Fibroblast of skin of back (primary cell): Measurements from ENCODE around the gene CHST14.

Source experiments
- DNase-seq: peaks from one replicate; pipeline ENCODE4 v3.0.0-alpha.2; 2013

The CHST14 gene

GRCh38 chr15:40493089-40493840 lies 22.5 kb downstream of the CHST14 start:
- DNase-seq: no peak

GRCh38 chr15:40495516-40495915 lies 24.7 kb downstream of the CHST14 start:
- DNase-seq: no peak

GRCh38 chr15:40498418-40498817 lies 27.6 kb downstream of the CHST14 start:
- peak; percentile 90 for DNase-seq

- peak; percentile 20 for DNase-seq
These were observed 28.1 kb downstream of the CHST14 start for GRCh38 chr15:40498891-40499290.

GRCh38 chr15:40499931-40500330 lies 29.1 kb downstream of the CHST14 start:
- DNase-seq: no peak

- peak; percentile 54 for DNase-seq
These were observed 30.0 kb downstream of the CHST14 start for GRCh38 chr15:40500568-40501330.

- no peak for DNase-seq
These were observed 30.7 kb downstream of the CHST14 start for GRCh38 chr15:40501487-40501886.

- peak; percentile 73 for DNase-seq
These were observed 36.3 kb downstream of the CHST14 start for GRCh38 chr15:40506964-40507571.

GRCh38 chr15:40508216-40508615 lies 37.4 kb downstream of the CHST14 start:
- no peak for DNase-seq

GRCh38 chr15:40510201-40510600 lies 39.4 kb downstream of the CHST14 start:
- DNase-seq: peak; percentile 14

- no peak for DNase-seq
These were observed 40.3 kb downstream of the CHST14 start for GRCh38 chr15:40511093-40511471.

GRCh38 chr15:40511472-40512133 lies 40.8 kb downstream of the CHST14 start:
- peak; percentile 30 for DNase-seq

GRCh38 chr15:40512440-40512839 lies 41.7 kb downstream of the CHST14 start:
- no peak for DNase-seq

GRCh38 chr15:40513609-40514008 lies 42.8 kb downstream of the CHST14 start:
- no peak for DNase-seq

- DNase-seq: no peak
These were observed 45.5 kb downstream of the CHST14 start for GRCh38 chr15:40516322-40516721.
